GM23338 (cell line): ENCODE results near the gene CUX1. TPM values are rescaled to one million over a fixed set of nuclear protein-coding genes. Genes with fewer than 3 reads are reported as not detected.

Experiments used
- ATAC-seq: fragments of 200-7000 bp; cut with Tn5 transposase; 3 replicates; pipeline ENCODE4 v1.9.1; 2020
- DNase-seq: peaks from one replicate; pipeline ENCODE4 v3.0.0-alpha.2; 2015; ENCODE audit warnings: low spot score
- H2AFZ ChIP-seq: fragments of 200-600 bp; sonication (generic); 2 replicates; pipeline ENCODE4 v1.8.0; 2016; ENCODE audit warnings: antibody characterized with exemption, mild to moderate bottlenecking, moderate library complexity
- H3F3A ChIP-seq: fragments of 200-600 bp; sonication (generic); replicated peaks from 2 replicates; pipeline ENCODE4 v1.8.0; 2017; ENCODE audit warnings: antibody characterized with exemption, mixed run types, low read depth
- H3K27ac ChIP-seq: fragments of 200-600 bp; sonication (generic); 2 replicates; pipeline ENCODE4 v1.6.1; 2016; ENCODE audit warnings: low read depth
- H3K27me3 ChIP-seq: fragments of 200-600 bp; sonication (generic); 2 replicates; pipeline ENCODE4 v1.8.0; 2016; ENCODE audit warnings: mild to moderate bottlenecking, mixed run types, moderate library complexity; ENCODE audit not compliant: insufficient read depth
- H3K36me3 ChIP-seq: fragments of 200-600 bp; sonication (generic); 2 replicates; pipeline ENCODE4 v1.8.0; 2016; ENCODE audit warnings: mild to moderate bottlenecking; ENCODE audit not compliant: insufficient read depth
- H3K4me1 ChIP-seq: fragments of 200-600 bp; sonication (generic); 2 replicates; pipeline ENCODE4 v1.8.0; 2016; ENCODE audit warnings: mild to moderate bottlenecking, moderate library complexity; ENCODE audit not compliant: insufficient read depth
- H3K4me2 ChIP-seq: fragments of 200-600 bp; sonication (generic); 2 replicates; pipeline ENCODE4 v1.7.1; 2017; ENCODE audit warnings: mixed run types
- H3K4me3 ChIP-seq: fragments of 200-600 bp; sonication (generic); 2 replicates; pipeline ENCODE4 v1.6.1; 2016; ENCODE audit warnings: mixed run types
- H3K79me2 ChIP-seq: fragments of 200-600 bp; sonication (generic); replicated peaks from 2 replicates; pipeline ENCODE4 v1.8.0; 2017; ENCODE audit warnings: mild to moderate bottlenecking; ENCODE audit not compliant: insufficient read depth
- H3K9me2 ChIP-seq: fragments of 200-600 bp; sonication (generic); 2 replicates; pipeline ENCODE4 v1.8.0; 2017; ENCODE audit not compliant: insufficient read depth
- H4K20me1 ChIP-seq: fragments of 200-600 bp; sonication (generic); replicated peaks from 2 replicates; pipeline ENCODE4 v1.8.0; 2017; ENCODE audit warnings: mild to moderate bottlenecking; ENCODE audit not compliant: insufficient read depth
- H3K27ac Mint-ChIP-seq: 2 replicates; pipeline ENCODE4 v1.8.0; 2020; ENCODE audit warnings: inconsistent platforms, mild to moderate bottlenecking, moderate library complexity, mixed read lengths
- H3K27me3 Mint-ChIP-seq: 3 replicates; pipeline ENCODE4 v1.8.0; 2022; ENCODE audit warnings: low read depth, mild to moderate bottlenecking, moderate library complexity, mixed read lengths, inconsistent platforms; ENCODE audit not compliant: insufficient read depth, poor library complexity
- H3K36me3 Mint-ChIP-seq: 3 replicates; pipeline ENCODE4 v1.8.0; 2021; ENCODE audit warnings: low read depth, mild to moderate bottlenecking, inconsistent platforms, moderate library complexity, mixed read lengths
- H3K4me1 Mint-ChIP-seq: 3 replicates; pipeline ENCODE4 v1.8.0; 2020; ENCODE audit warnings: mild to moderate bottlenecking, inconsistent platforms, mixed read lengths
- H3K4me3 Mint-ChIP-seq: 3 replicates; pipeline ENCODE4 v1.8.0; 2021; ENCODE audit warnings: moderate library complexity, mild to moderate bottlenecking, inconsistent platforms, mixed read lengths
- H3K9me3 Mint-ChIP-seq: 3 replicates; pipeline ENCODE4 v1.8.0; 2020; ENCODE audit warnings: moderate library complexity, mild to moderate bottlenecking, inconsistent platforms, mixed read lengths
- CTCF ChIP-seq, 2 experiments: fragments of 200-600 bp in 1 of 2; sonication (generic) in 1 of 2; conservative IDR thresholded peaks; 2 replicates each; pipeline versions ENCODE4 v1.5.1 to v1.6.1; 2016 to 2017; ENCODE audit warnings: antibody characterized with exemption in 2 of 2, low read depth in 2 of 2, mild to moderate bottlenecking in 2 of 2, moderate library complexity in 1 of 2
- ETS1 ChIP-seq: IDR thresholded peaks from 2 replicates; pipeline ENCODE4 v1.6.1; 2016; ENCODE audit warnings: antibody characterized with exemption
- EZH2 ChIP-seq: fragments of 200-600 bp; sonication (generic); IDR thresholded peaks from one replicate; pipeline ENCODE4 v1.8.0; 2017; ENCODE audit warnings: antibody characterized with exemption, mild to moderate bottlenecking, low read depth; ENCODE audit not compliant: unreplicated experiment
- EZH2phosphoT487 ChIP-seq: fragments of 200-600 bp; sonication (generic); IDR thresholded peaks from one replicate; pipeline ENCODE4 v1.8.1; 2018; ENCODE audit warnings: antibody characterized with exemption; ENCODE audit not compliant: unreplicated experiment
- JUNB ChIP-seq: IDR thresholded peaks from one replicate; pipeline ENCODE4 v1.6.1; 2016; ENCODE audit warnings: antibody characterized with exemption; ENCODE audit not compliant: unreplicated experiment
- NANOG ChIP-seq: IDR thresholded peaks from 2 replicates; pipeline ENCODE4 v1.6.1; 2016; ENCODE audit warnings: antibody characterized with exemption, borderline replicate concordance
- POLR2AphosphoS5 ChIP-seq: IDR thresholded peaks from 2 replicates; pipeline ENCODE4 v1.6.1; 2016; ENCODE audit warnings: antibody characterized with exemption, low read depth
- REST ChIP-seq: IDR thresholded peaks from one replicate; pipeline ENCODE4 v1.6.1; 2018; ENCODE audit warnings: antibody characterized with exemption; ENCODE audit not compliant: unreplicated experiment
- STAT1 ChIP-seq: IDR thresholded peaks from one replicate; pipeline ENCODE4 v1.6.1; 2016; ENCODE audit warnings: antibody characterized with exemption; ENCODE audit not compliant: unreplicated experiment
- ZNF114 ChIP-seq: fragments of 250-450 bp; sonication (Bioruptor Pico); IDR thresholded peaks from 2 replicates; pipeline ENCODE4 v1.5.0; 2020; ENCODE audit warnings: mild to moderate bottlenecking, moderate library complexity
- ZNF331 ChIP-seq: fragments of 250-450 bp; sonication (Bioruptor Pico); IDR thresholded peaks from 2 replicates; pipeline ENCODE4 v1.5.0; 2020; ENCODE audit warnings: low read depth, mild to moderate bottlenecking, moderate library complexity
- ZNF462 ChIP-seq: fragments of 250-450 bp; sonication (Bioruptor Pico); IDR thresholded peaks from 2 replicates; pipeline ENCODE4 v1.5.0; 2020; ENCODE audit warnings: mild to moderate bottlenecking, moderate library complexity
- polyA plus RNA-seq: library from polyadenylated mRNA; unstranded; fragments of >200 nt; fragmentation: Nextera tagmentation; extraction: Ambion mirVana; gene quantifications from 2 replicates; pipeline ENCODE4 v1.2.1, GENCODE V29; 2016
- total RNA-seq: library from RNA; depleted of rRNA; stranded (reverse); fragments of >200 nt; shearing (Covaris generic); gene quantifications from 2 replicates; pipeline ENCODE4 v1.2.3, GENCODE V29; 2014

Gene CUX1
- total and polyA plus RNA-seq, 2 experiments from 2014 or later, result 49.9 to 64.0 TPM

- Histone ChIP-seq H3K4me2 (no peak overlapping the region), H3K79me2 (peaks cover 97% of the 10 kb centered on the region), H3K27me3 (no peaks in the 10 kb centered on the region), H3F3A (peaks cover 11% of the 10 kb centered on the region; the same call in 1 of the 2 replicates), H3K4me3 (no peak overlapping the region), H3K9me2 (no peaks in the 10 kb centered on the region), H3K36me3 (no peaks in the 10 kb centered on the region), H4K20me1 (peaks cover 33% of the 10 kb centered on the region), H2AFZ (no peak overlapping the region), H3K27ac (no peak overlapping the region), H3K4me1 (peaks cover 64% of the 10 kb centered on the region)
- peak overlapping the region; percentile 25; the same call in 1 of the 2 replicates for H3K27ac Mint-ChIP-seq
- no peaks in the 10 kb centered on the region for H3K9me3 Mint-ChIP-seq
- TF ChIP-seq ZNF462 (CRISPR knock-in tag) (no peak), NANOG (no peak), POLR2AphosphoS5 (no peak), ETS1 (no peak), EZH2phosphoT487 (no peak), JUNB (no peak), EZH2 (no peak), CTCF (conservative IDR thresholded peaks at IDR 0.05; ENCODE audit: low read depth in 2 of 2) (no peak), REST (no peak), ZNF331 (CRISPR knock-in tag) (no peak), ZNF114 (CRISPR knock-in tag) (no peak), STAT1 (no peak)
- DNase-seq (no peak), ATAC-seq (no peak)
- H3K4me1 Mint-ChIP-seq, result peaks cover 63% of the 10 kb centered on the region
- peaks cover 11% of the 10 kb centered on the region; the same call in 2 of the 3 replicates for H3K36me3 Mint-ChIP-seq
- H3K27me3 Mint-ChIP-seq, result peaks cover 10% of the 10 kb centered on the region
- no peak overlapping the region for H3K4me3 Mint-ChIP-seq
Measured at GRCh38 chr7:101863598-101863997, 46.2 kb downstream of the CUX1 start.
